Measurements from ENCODE around the gene VENTX. TPM values are rescaled to one million over a fixed set of nuclear protein-coding genes. Genes with fewer than 3 reads are reported as not detected.

The VENTX gene
- polyA plus RNA-seq, 1 donor (not counting 4 experiments of a cell fraction or from before 2014, with no cell fraction given): not detected

GRCh38 chr10:133189256-133189655 is 48.4 kb upstream of the VENTX start:
- FAIRE-seq: no peak
- Histone ChIP-seq H3K27me3 (ENCODE audit: control insufficient read depth, extremely low read depth, insufficient read depth, low read length) (no peaks in the 10 kb centered on the region), H3K79me2 (ENCODE audit: control insufficient read depth, insufficient read depth, low read length) (no peaks in the 10 kb centered on the region), H3K9me1 (ENCODE audit: control insufficient read depth, extremely low read depth, insufficient read depth, low read length) (no peaks in the 10 kb centered on the region), H4K20me1 (ENCODE audit: control insufficient read depth, extremely low read depth, insufficient read depth, low read length) (no peaks in the 10 kb centered on the region), H3K27ac (ENCODE audit: control insufficient read depth, insufficient read depth, low read length) (no peak overlapping the region), H2AFZ (ENCODE audit: control insufficient read depth, low read length) (no peak overlapping the region), H3K9ac (ENCODE audit: control insufficient read depth, extremely low read depth, insufficient read depth, low read length) (no peak overlapping the region), H3K4me3 (ENCODE audit: control insufficient read depth in 2 of 3, extremely low read depth in 1 of 3, insufficient read depth in 2 of 3, low read depth in 1 of 3, low read length in 3 of 3) (no peak overlapping the region), H3K4me2 (ENCODE audit: control insufficient read depth, extremely low read depth, insufficient read depth, low read depth, low read length) (no peak overlapping the region), H3K36me3 (ENCODE audit: control insufficient read depth in 2 of 2, extremely low read depth in 1 of 2, insufficient read depth in 2 of 2, low read length in 2 of 2) (no peaks in the 10 kb centered on the region), H3K4me1 (ENCODE audit: control insufficient read depth, extremely low read depth, insufficient read depth, low read length) (no peaks in the 10 kb centered on the region), H3K9me3 (ENCODE audit: control insufficient read depth, low read depth, low read length) (peaks cover 3% of the 10 kb centered on the region)
- DNase-seq (ENCODE audit: low read depth, low spot score): no peak
- TF ChIP-seq CTCF (optimal IDR thresholded peaks at IDR 0.05 in 1 of 3, IDR thresholded peaks at IDR 0.05 in 1 of 3, conservative IDR thresholded peaks at IDR 0.05 in 1 of 3; ENCODE audit: extremely low read depth in 1 of 3, insufficient read depth in 2 of 3, low read length in 3 of 3) (no peak), EZH2 (IDR thresholded peaks at IDR 0.05; ENCODE audit: low read length) (no peak)
- dilution Hi-C loops (cut with MboI; ENCODE audit: extremely low pct_ligation_motif_present, low sequenced_read_pairs): no loop called here

- H3K36me3 ChIP-seq (ENCODE audit: control insufficient read depth in 2 of 2, extremely low read depth in 1 of 2, insufficient read depth in 2 of 2, low read length in 2 of 2): no peaks in the 10 kb centered on the region
- no peak overlapping the region for H3K9ac ChIP-seq (ENCODE audit: control insufficient read depth, extremely low read depth, insufficient read depth, low read length)
- no peak overlapping the region for H3K4me2 ChIP-seq (ENCODE audit: control insufficient read depth, extremely low read depth, insufficient read depth, low read depth, low read length)
- TF ChIP-seq EZH2 (IDR thresholded peaks at IDR 0.05; ENCODE audit: low read length) (no peak), CTCF (optimal IDR thresholded peaks at IDR 0.05 in 1 of 3, IDR thresholded peaks at IDR 0.05 in 1 of 3, conservative IDR thresholded peaks at IDR 0.05 in 1 of 3; ENCODE audit: extremely low read depth in 1 of 3, insufficient read depth in 2 of 3, low read length in 3 of 3) (no peak)
- H3K4me3 ChIP-seq (ENCODE audit: control insufficient read depth in 2 of 3, extremely low read depth in 1 of 3, insufficient read depth in 2 of 3, low read depth in 1 of 3, low read length in 3 of 3): no peak overlapping the region
- DNase-seq (ENCODE audit: low read depth, low spot score): no peak
- no peaks in the 10 kb centered on the region for H4K20me1 ChIP-seq (ENCODE audit: control insufficient read depth, extremely low read depth, insufficient read depth, low read length)
- H3K79me2 ChIP-seq (ENCODE audit: control insufficient read depth, insufficient read depth, low read length): no peaks in the 10 kb centered on the region
- H3K27ac ChIP-seq (ENCODE audit: control insufficient read depth, insufficient read depth, low read length): no peak overlapping the region
- H3K9me3 ChIP-seq (ENCODE audit: control insufficient read depth, low read depth, low read length): peaks cover 3% of the 10 kb centered on the region
- FAIRE-seq: no peak
- H3K9me1 ChIP-seq (ENCODE audit: control insufficient read depth, extremely low read depth, insufficient read depth, low read length): no peaks in the 10 kb centered on the region
- H2AFZ ChIP-seq (ENCODE audit: control insufficient read depth, low read length): no peak overlapping the region
- dilution Hi-C loops (cut with MboI; ENCODE audit: extremely low pct_ligation_motif_present, low sequenced_read_pairs): no loop called here
- no peaks in the 10 kb centered on the region for H3K27me3 ChIP-seq (ENCODE audit: control insufficient read depth, extremely low read depth, insufficient read depth, low read length)
- no peaks in the 10 kb centered on the region for H3K4me1 ChIP-seq (ENCODE audit: control insufficient read depth, extremely low read depth, insufficient read depth, low read length)
These were observed 47.9 kb upstream of the VENTX start for GRCh38 chr10:133189726-133190125.
